MM.1S (cell line): ENCODE results near the gene DFFA.

Experiments used
- CTCF ChIP-seq: fragments of 300-600 bp; sonication (generic); IDR thresholded peaks from 2 replicates; pipeline ENCODE4 v1.5.1; 2016; ENCODE audit warnings: antibody characterized with exemption, low read length, mixed read lengths
- EZH2 ChIP-seq: fragments of 300-600 bp; sonication (generic); optimal IDR thresholded peaks from 2 replicates; pipeline ENCODE3; 2017; ENCODE audit warnings: low read depth, mild to moderate bottlenecking, antibody characterized with exemption, low read length, mixed read lengths
- EZH2phosphoT487 ChIP-seq: fragments of 300-600 bp; sonication (generic); IDR thresholded peaks from 2 replicates; pipeline ENCODE4 v1.6.1; 2018; ENCODE audit warnings: antibody characterized with exemption, low read length

DNA sequence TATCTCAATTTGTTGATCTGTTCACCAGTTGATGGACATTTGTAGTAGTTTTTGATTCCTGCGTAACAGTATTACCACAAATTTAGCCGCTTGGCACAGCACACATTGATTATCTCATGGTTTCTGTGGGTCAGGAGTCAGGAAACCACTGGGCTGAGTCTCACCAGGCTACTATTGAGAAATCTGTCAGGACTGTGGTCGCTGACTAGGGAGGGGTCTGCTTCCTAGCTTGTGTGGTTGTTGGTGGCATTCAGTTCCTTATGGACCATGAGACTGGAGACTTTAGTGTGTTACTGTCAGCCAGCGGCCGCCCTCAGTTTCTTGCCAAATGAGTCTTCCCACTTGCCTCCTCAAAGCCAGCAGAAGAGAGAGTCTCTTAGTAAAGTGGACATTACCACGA lies 12.2 kb upstream of the DFFA start:
- TF ChIP-seq EZH2: no peak
- TF ChIP-seq CTCF: no peak
- TF ChIP-seq EZH2phosphoT487: no peak
